Bronchial epithelial cell (primary cell): ENCODE data around the gene B4GALT5. TPM values are rescaled to one million over a fixed set of nuclear protein-coding genes. Genes with fewer than 3 reads are reported as not detected.

ENCODE experiments used
- DNase-seq: peaks from one replicate; pipeline ENCODE4 v3.0.0-alpha.2; 2010; ENCODE audit warnings: low read depth
- FAIRE-seq: peaks from 2 replicates; lab custom pipeline; 2011; peaks lifted over from hg19 to GRCh38; lab: Jason Lieb, UNC
- H3K27me3 ChIP-seq: 2 replicates; pipeline ENCODE4 v1.5.1; 2011; ENCODE audit warnings: low read length; ENCODE audit not compliant: control insufficient read depth, insufficient read depth
- H3K36me3 ChIP-seq: 2 replicates; pipeline ENCODE4 v1.5.1; 2011; ENCODE audit warnings: low read length; ENCODE audit not compliant: control insufficient read depth, insufficient read depth
- H3K4me3 ChIP-seq: 2 replicates; pipeline ENCODE4 v1.5.1; 2011; ENCODE audit warnings: mild to moderate bottlenecking, low read depth, low read length, control low read depth
- CTCF ChIP-seq: IDR thresholded peaks from 2 replicates; pipeline ENCODE4 v1.5.1; 2011; ENCODE audit warnings: mild to moderate bottlenecking, moderate library complexity, low read length, control low read depth, inconsistent platforms; ENCODE audit not compliant: insufficient read depth, severe bottlenecking
- total RNA-seq: library from RNA; depleted of rRNA; stranded (reverse); fragments of >200 nt; gene quantifications from 2 replicates; pipeline ENCODE4 v1.2.1, GENCODE V29; 2014

The B4GALT5 gene
- total RNA-seq, 1 donor from 2014 or later = 9.7 TPM

- Histone ChIP-seq H3K27me3 (no peaks in the 10 kb centered on the region), H3K4me3 (no peak overlapping the region), H3K36me3 (no peaks in the 10 kb centered on the region)
- DNase-seq = no peak
- FAIRE-seq = no peak
- TF ChIP-seq CTCF = no peak
These were observed 113.9 kb downstream of the B4GALT5 start for GRCh38 chr20:49599746-49600113.

- no peak for DNase-seq
- TF ChIP-seq CTCF = no peak
- Histone ChIP-seq H3K4me3 (no peak overlapping the region), H3K27me3 (peaks cover 1% of the 10 kb centered on the region), H3K36me3 (no peaks in the 10 kb centered on the region)
- no peak for FAIRE-seq
These were observed 115.8 kb downstream of the B4GALT5 start for GRCh38 chr20:49597825-49598395.

GRCh38 chr20:49595811-49596561, 117.7 kb downstream of the B4GALT5 start:
- DNase-seq (no peak), FAIRE-seq (no peak)
- H3K36me3 ChIP-seq = no peaks in the 10 kb centered on the region
- H3K4me3 ChIP-seq = no peak overlapping the region
- peaks cover 1% of the 10 kb centered on the region for H3K27me3 ChIP-seq
- no peak for TF ChIP-seq CTCF

GRCh38 chr20:49595346-49595745, 118.3 kb downstream of the B4GALT5 start:
- no peak for TF ChIP-seq CTCF
- FAIRE-seq (no peak), DNase-seq (no peak)
- no peaks in the 10 kb centered on the region for H3K36me3 ChIP-seq
- peaks cover 1% of the 10 kb centered on the region for H3K27me3 ChIP-seq
- no peak overlapping the region for H3K4me3 ChIP-seq

- no peak for TF ChIP-seq CTCF
- Histone ChIP-seq H3K27me3 (peaks cover 1% of the 10 kb centered on the region), H3K4me3 (no peak overlapping the region), H3K36me3 (no peaks in the 10 kb centered on the region)
- DNase-seq (no peak), FAIRE-seq (no peak)
These were observed 118.8 kb downstream of the B4GALT5 start for GRCh38 chr20:49594931-49595315.
